Activated CD4-positive, alpha-beta T cell treated with anti-CD3 and anti-CD28 coated beads for 1 hour (primary cell): Measurements from ENCODE around the gene DOC2A.
"Not testable (repeated sequence)": the region's sequence is repeated elsewhere in the genome, so short reads cannot be mapped to it uniquely, and the experiment has no call there.

Experiments
- DNase-seq: peaks from one replicate; pipeline ENCODE4 v3.0.0-alpha.2; 2020

DOC2A gene

DNA sequence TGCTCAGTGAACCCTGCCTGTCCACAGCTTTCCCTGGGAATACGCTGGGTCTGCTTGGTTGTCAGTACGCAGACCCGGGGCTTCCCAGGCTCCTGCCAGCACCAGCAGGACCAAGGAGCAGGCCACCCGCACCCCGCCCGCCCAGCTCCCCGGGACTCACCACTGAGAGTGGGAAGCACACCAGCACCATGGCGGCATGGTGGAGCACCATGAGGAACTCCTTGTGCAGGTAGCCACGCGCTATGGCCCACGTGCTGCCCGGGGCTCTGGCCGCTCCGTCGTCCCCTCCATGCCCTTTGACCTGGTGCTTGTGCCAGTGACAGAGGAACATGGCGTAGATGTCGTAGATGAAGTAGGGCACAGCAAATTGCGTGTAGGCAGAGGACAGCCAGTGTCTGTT, 15.6 kb upstream of the DOC2A start:
- no peak for DNase-seq

DNA sequence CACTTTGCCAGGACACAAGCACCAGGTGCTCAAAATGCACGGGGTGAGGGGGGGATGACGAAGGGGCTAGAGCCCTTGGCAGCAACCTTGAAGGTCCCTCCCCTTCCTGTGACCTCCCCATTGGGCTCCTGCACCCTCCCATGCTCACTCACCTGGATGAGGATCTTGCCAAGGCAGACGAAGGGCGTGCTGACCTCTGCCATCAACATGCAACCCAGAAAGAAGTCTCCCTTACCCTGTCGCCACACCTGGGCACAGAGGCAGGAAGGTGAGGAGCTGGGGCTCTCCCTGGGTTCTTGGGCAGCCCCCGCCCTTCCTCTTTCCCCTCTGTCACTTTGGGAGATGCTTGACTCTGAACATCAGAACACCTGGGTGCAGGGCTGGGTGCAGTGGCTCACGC, 14.7 kb upstream of the DOC2A start:
- no peak for DNase-seq

DNA sequence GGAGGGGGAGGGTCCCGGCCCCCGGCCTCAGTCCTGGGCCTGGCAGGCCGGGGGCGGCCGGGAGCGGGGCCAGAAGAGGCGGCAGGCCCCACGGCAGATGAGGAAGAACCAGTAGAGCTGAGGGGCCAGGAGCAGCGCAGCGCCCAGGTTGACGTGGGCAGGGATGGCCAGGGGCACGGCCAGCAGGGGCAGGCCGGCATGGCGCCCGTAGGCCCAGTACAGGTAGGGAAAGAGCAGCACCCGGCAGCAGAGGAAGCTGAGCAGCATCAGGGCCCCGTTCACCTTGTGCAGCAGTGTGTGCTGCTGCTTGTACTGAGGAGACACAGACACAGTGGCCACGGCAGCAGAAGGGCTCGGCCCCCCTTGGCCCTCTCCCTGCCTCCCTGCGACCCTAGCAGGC, 14.3 kb upstream of the DOC2A start:
- no peak for DNase-seq

DNA sequence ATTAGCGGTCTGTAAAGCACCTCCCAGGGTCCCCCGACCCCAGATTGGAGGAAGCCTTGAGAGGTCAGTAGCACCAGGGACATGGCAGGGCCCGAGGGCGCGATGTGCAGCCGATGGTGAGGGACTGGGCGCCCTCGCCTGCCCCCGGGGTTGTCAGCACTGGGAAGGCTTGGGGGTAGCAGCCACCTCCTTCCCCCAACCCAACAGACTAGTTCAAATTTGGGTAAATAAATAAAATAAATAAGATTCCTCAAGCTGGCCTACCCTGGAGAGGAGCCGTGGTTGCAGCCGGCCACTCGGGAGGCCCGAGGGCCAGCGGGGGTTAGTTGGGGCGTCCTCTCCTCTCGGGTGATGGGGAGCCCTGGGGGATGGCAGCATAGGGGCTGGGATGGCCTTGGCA, 13.6 kb upstream of the DOC2A start:
- no peak for DNase-seq

DNA sequence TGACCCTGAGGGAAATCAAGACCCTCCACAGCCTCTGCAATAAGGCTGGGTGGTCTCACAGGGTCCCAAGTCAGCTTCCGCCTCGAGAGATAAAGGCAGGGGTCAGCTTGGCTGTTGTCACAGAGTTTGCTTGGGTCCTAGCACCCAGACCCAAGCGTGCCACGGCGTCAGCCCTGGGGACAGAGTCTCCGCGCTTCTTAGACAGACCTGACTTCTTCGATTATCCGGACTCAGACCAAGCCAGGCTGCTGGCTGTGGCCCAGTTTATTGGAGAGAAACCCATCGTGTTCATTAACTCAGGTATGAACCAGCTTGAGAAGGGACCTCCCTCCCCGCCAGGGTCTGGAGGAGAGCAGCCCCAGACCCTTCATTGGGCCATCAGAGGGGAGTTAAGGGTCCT, 12.8 kb upstream of the DOC2A start:
- no peak for DNase-seq

DNA sequence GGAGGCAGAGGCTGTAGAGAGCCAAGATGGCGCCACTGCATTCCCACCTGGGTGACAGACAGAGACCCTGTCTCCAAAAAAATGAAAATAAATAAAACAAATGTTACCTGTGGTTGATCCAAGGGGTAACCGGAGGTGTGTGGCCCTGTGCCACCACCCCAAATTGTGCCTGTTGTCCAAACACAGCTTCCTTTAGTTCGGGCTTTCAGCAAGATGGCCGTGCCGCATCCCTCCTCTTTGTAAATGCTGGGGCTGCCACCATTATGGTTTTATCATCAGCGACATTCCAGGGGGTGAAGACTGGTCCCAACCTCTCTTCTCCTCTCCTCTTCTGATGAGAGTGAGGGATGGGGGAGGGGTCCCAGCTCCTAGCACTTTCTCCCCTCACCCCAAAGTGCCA, 12.1 kb upstream of the DOC2A start, which contains the start of gene C16orf92:
Gene C16orf92 (plus strand): TSS at position 312 of the 400 bp plus-strand sequence. CDS start 143 bp downstream, outside the sequence.
- no peak for DNase-seq

DNA sequence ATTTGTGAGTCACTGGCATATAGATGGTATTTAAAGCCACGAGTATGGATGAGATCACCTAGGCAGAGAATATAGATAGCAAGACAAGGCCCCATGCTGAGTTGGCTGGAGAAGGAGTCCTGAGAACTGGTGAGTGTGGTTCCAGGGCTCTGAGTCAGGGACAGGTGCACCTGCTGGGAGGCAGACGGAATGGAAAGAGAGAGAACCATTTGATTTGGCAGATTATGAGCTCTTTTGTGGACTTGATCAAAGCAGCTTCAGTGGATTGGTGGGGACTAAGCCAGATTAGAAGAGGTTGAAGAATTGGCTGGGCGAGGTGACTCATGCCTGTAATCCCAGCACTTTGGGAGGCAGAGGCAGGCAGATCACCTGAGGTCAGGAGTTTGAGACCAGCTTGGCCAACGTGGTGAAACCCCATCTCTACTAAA, 7.9 kb upstream of the DOC2A start:
- DNase-seq: no peak

DNA sequence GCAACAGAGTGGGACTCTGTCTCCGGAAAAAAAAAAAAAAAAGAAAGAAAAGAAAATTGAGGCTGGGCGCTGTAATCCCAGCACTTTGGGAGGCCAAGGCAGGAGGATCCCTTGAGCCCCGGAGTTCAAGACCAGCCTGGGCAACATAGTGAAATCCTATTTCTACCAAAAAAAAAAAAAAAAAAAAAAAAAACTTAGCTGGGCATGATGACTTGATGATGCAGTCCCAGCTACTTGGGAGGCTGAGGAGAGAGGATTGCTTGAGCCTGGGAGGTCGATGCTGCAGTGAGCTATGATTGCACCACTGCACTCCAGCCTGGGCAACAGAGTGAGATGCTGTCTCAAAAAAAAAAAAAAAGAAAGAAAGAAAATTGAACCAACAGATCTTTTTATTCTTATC, 7.1 kb upstream of the DOC2A start:
- DNase-seq: not testable (repeated sequence)

DNA sequence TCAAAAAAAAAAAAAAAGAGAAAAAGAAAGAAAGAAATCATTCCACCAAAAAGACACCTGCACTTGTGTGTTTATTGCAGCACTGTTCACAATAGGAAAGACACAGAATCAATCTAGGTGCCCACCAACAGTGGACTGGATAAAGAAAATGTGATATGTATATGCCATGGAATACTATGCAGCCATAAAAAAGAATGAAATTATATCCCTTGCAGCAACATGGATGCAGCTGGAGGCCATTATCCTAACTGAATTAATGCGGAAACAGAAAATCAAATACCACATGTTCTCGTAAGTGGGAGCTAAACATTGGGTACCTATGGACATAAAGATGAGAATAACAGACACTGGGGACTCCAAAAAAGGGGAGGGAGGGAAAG, 6.4 kb upstream of the DOC2A start:
- no peak for DNase-seq

DNA sequence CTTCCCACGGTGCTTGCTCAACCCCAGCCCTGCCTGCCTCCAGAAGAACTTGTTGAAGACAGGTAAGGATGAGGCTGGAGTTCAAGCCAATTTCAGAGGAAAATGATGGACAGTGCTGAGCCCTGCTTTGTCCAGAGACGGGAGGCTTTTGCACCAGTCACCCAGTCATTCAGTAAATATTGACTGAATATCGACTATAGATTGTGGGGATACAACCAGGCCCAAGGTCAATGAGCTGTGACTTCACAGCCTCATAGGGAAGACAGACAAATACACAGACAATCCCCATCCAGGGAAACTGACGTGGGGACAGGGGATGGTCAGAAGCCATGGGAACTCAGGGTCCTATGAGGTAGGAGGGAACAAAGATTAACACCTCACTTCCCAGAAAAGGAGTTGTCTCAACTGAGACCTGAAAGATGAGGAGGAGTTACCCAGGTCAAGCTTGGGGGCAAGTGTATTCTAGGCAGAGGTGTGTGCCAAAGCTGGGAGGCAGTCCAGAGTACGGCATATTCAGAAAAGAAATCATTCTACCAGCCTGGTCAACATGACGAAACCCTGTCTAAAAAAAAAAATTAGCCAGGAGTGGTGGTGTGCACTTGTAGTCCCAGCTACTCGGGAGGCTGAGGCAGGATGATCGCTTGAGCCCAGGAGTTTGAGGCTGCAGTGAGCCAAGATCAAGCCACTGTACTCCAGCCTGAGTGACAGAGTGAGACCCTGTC, 5.9 kb upstream of the DOC2A start:
- no peak for DNase-seq

DNA sequence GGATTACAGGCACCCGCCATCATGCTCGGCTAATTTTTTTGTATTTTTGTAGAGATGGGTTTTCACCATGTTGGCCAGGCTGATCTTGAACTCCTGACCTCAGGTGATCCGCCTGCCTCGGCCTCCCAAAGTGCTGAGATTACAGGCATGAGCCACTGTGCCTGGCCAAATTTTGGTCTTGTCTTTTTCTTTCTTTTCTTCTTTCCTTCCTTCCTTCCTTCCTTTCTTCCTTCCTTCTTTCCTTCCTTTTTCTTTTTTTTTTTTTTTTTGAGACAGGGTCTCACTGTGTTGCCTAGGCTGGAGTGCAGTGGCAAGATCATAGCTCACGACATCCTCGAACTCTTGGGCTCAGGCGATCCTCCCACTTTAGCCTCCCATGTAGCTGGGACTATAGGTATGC, 4.6 kb upstream of the DOC2A start:
- not testable (repeated sequence) for DNase-seq

DNA sequence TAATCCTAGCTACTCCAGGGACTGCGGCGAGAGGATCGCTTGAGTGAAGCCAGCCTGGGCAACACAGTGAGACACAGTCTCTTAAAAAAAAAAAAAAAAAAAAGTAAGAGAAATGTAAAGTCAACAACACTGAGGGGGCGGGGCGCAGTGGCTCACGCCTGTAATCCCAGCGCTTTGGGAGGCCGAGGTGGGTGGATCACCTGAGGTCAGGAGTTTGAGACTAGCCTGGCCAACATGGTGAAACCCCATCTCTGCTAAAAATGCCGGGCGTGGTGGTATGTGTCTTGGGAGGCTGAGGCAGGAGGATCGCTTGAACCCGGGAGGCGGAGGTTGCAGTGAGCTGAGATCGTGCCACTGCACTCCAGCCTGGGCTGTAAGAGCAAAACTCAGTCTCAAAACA, 1.8 kb upstream of the DOC2A start:
- not testable (repeated sequence) for DNase-seq

DNA sequence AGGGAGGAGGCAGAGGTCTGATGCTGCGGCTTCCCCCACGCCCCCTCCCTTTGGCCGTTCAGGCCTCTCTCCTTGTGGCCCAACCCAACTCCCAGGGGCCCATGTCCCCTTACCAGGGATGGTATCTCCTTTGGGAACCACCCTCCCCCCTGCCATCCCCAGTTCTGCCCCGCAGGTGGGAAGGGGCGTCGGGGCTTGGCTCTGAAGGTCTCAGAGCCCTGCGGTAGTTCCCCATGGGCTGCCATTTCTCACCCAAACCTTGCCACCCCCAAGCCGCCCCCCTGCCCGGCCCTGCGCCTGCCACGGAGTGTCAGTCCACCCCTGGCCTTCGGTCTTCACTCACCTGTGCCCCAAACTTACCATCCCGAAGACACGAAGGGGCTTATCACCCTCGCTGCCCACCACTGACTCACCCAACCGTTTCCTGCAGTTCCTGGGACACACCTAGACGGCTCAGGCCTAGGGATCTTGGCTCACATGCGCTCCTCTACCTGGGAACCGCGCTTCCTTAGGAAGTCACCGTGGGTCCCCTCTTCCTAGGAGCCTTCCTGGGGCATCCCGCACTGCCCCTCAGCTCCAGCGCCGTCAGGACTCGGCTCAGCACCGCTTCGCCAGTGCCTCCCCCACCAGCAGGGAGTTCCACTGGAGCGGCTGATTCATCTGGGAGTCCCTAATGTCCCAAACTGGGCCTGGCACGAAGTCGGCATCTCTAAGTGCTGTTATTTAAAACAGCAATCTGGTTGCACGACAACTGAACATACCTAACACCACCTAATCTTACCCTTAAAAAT, 1.1 kb upstream of the DOC2A start:
- DNase-seq: no peak

DNA sequence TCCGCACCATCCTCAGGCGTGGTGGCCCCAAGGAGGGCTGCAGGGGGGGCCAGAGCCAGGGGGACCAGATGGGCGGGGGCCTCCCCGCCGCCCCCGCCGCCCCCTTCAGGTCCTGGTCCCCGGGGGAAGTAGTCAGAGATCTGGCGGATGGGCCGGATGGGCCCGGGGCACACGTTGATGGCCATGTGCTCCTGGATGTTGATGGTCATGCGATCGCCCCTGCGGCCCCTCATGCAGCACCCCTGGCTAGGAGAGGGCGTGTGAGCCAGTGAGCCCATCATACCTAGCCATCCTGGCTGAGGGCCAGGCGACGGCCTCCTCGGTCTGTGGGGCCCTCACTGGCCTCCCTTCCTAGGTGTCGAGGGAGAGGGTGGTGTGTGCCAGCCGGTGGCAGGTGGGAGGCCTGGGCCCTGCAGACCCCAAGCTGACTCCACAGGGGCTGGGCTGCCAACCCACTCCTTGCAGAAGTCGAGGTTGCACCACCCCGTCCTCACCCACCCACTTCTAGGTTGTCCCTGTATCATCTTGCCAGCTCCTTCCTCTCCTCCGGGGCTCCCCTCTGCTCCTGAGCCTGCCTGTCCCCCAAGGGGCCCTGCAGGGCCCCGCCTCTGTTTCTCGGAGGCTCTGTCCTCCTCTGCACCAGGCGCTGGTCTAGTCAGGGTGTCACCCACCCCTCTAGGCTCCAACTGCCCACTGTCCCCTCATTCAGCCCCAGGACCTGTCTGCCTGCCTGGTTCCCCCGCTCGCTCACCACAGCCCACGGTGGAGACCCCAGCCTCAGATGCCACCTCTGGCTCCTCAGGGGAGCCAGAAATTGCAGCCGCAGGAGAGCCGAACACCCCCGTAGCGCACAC, 610 bp downstream of the DOC2A start:
- no peak for DNase-seq

DNA sequence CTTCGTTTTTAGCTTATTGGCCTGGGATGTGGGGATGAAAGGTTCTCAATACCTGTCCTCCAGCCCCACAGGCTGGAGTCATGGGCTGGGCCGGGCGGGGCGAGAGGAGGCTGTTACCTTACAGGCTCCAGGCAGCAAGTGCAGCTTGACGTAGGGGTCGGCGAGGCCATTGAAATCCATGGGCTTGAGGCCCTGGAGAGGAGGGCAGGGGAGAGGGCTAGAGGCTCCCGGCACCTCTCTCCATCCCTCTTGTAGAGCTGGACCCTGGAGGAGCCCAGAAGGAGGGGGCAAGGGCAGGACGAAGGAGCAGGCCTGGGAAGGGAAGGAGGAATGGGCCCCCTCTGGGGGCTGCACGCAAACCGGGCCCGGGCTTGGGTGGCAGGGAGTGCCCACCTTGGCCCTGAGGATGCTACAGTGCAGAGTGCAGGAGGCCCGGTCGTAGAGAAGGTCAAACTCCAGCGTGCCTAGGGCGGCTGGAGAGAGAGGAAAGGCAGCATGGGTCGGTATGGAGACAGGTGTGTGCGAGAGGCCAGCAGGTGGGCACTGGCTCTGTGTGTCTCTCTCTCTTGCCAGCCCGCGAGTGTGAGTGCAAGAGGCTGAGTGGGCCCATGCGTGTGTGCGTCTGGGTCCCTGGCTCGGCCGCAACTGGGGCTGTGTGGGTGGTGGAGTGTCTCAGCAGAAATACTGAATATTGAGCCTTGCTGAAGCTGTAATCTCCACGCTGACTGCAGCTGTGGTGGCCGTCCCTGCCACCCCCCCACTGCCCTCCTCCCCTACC, 1.6 kb downstream of the DOC2A start:
- DNase-seq: no peak

DNA sequence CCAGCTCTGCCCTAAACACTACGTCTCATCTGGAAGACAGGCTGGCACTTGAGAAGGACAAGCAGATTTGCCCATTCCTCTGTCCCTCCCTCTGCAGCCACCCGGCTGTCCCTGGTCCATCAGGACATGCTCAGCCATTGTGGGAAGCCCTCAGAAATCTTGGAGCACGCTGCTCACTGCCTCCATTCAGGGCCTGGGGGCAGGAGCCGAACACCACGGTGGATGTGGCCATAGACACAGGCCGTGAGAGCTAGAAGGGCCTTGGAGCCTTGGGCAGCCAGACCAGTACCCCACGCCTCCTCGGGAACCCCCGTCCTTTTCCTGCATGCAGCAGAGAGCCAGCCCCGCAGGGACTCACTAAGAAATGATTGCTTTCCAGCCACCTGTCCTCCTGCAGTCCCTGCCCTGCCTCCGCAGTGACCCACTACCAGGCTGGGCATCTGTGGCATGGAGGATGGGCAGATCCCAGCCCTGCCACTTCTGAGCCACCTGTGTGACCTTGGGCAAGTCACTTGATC, 3.4 kb downstream of the DOC2A start:
- DNase-seq: no peak

DNA sequence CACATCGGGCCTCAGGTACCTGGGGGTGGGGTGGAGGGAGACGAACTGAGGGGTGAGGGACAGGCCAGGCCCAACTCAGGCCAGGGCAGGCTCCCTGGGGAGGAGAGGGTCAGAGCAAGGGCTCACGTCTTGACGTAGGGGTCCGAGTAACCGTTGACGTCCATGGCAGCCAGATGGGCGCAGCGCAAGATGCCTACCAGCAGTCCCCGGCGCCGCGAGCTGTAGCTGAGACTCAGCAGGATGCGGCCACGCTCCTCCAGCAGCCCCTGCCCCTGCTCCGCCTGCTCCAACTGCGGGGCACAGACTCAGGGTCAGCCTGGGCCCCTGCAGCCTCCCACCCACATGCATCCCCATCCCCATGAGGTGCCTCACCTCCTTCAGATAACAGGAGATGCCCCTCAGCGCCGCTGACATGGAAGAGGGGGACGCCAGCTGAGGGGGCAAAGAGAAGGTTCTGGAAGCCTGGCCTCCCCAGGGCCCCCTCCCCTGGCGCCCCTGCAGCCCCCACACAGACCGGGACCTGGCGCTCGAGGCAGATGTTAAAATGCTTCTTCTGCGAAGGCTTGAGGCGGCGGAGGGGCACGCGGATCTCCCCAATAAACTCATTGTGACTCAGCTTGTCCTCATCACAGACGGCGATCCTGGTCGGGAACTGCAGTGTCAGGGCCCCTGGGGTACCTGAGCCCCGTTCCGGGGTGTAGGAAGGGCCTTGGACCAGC, 4.0 kb downstream of the DOC2A start:
- DNase-seq: no peak

DNA sequence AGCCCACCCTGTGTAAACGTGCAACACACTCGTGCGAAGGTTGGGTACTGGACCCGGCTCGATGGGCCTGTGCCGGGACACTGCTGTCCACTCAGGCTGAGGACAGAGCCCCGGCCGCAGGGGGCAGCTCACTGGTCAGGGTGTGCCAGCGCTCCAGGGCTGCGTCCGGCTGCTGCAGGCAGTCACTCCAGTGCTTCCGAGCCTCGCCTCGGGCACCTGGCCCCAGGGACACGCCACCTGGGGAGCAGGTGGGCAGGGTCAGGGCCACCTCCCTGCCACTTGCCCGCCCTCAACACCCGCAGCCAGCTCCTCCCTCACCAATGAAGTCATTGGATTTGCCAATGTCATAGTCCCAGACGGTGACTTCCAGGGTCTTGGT, 4.7 kb downstream of the DOC2A start:
- DNase-seq: no peak

DNA sequence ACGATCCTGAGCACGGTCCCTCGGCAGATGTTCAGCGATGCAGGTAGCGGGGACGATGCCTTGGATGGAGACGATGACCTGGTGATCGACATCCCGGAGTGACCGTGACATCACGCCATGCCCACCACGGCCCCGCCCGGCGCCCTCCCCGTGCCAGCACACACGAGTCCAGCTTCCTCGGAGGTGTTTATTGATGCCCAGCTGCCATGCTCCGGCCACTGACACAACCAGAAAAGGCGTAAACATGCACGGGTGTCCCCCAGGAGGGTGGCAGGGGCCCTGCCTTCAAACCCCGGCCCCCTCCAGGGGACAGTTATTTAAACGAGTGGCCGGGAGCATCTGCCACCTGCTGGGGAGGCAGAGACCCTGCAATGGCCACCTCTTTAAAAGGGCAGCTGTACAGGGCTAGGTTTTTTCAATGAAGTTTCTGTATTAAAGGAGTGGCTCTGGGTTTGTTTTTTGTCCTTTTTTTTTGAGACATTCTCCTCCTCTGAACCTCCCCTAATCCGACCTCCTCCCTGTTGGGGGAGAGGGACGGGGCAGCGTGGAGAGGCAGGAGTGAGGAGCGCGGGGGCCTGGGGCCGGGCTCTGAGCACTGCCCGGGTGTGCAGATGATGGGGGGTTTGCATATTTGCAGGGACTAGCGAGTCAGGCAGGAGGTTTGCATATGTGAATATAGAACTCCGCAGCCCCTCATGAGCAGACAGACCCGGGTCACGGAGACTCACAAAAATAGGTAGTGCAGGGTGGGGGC, 5.3 kb downstream of the DOC2A start:
- no peak for DNase-seq

DNA sequence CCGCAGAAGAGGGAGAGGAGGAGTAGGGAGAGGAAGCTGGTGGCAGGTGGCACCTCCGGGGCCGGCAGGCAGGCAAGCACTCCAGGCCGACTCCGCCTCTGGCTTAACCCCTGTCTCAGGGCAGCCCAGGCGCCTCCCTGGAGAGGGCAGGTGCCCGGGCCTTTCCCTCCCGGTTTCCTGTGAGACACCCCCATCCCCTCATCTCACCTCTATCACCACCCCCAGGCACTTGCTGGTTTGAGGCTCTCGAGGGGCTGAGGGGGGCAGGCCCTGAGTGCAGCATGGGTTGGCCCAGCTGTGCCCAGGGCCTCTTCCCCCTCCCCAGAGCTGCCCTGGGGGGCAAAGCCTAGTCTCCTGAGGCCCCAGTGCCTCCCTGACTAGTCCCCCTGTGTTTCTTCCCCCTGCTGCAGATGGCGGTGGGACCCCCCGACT, 6.0 kb downstream of the DOC2A start:
- no peak for DNase-seq

DNA sequence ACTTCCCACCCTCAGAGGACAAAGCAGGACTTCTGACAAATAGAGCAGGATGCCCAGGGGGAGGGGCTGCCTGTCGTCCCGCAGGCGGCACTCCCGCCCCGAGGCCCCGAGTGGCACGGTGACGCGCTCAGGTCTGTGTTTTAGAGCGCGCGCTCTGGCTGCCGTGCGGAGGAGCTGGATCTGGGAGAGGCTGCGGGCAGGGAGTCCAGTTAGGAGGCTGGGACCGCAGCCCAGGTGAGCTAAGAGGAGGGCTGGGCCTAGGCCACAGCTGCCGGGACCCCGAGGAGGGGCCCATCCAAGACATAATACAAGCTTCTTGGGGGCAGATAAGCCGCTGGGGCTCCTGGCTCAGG, 6.4 kb downstream of the DOC2A start:
- DNase-seq: no peak
